Measurements from ENCODE around the gene AXL. TPM values are rescaled to one million over a fixed set of nuclear protein-coding genes. Genes with fewer than 3 reads are reported as not detected.
A peak's percentile ranks its signal among the peaks of the same experiment; 100 is the strongest.
"Not testable (repeated sequence)": the region's sequence is repeated elsewhere in the genome, so short reads cannot be mapped to it uniquely, and the experiment has no call there.

Gene AXL
- total RNA-seq, 1 experiment from 2014 or later: 23.3 TPM

GRCh38 chr19:41265395-41266153 lies 46.6 kb downstream of the AXL start:
- DNase-seq: peak; percentile 42
- Histone ChIP-seq H3K27me3 (ENCODE audit: control insufficient read depth, insufficient read depth, low read length) (no peaks in the 10 kb centered on the region), H3K36me3 (replicated peaks; ENCODE audit: control insufficient read depth, insufficient read depth, low read length) (peaks cover 24% of the 10 kb centered on the region), H3K4me3 (ENCODE audit: insufficient read depth, low read depth, low read length) (peak overlapping the region; percentile 95)

DNA sequence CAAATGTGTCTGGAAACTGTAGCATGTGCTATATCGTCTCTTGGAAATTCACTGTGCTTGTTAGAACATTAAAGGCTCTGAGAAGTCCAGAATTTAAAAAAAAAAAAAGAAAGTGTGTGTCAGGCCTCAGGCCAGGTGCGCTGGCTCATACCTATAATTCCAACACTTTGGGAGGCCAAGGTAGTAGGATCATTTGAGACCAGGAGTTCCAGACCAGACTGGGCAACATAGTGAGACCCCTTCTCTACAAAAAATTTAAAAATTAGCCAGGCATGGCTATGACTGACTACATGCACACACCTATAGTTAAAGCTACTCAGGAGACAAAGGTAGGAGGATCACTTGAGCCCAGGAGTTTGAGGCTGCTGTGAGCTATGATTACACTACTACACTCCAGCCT lies 50.0 kb downstream of the AXL start:
- H3K27me3 ChIP-seq (ENCODE audit: control insufficient read depth, insufficient read depth, low read length): no peaks in the 10 kb centered on the region
- H3K4me3 ChIP-seq (ENCODE audit: insufficient read depth, low read depth, low read length): no peak overlapping the region
- peaks cover 58% of the 10 kb centered on the region for H3K36me3 ChIP-seq (replicated peaks; ENCODE audit: control insufficient read depth, insufficient read depth, low read length)

GRCh38 chr19:41269571-41269970 lies 50.5 kb downstream of the AXL start:
- Histone ChIP-seq H3K4me3 (ENCODE audit: insufficient read depth, low read depth, low read length) (no peak overlapping the region), H3K36me3 (replicated peaks; ENCODE audit: control insufficient read depth, insufficient read depth, low read length) (peaks cover 63% of the 10 kb centered on the region), H3K27me3 (ENCODE audit: control insufficient read depth, insufficient read depth, low read length) (no peaks in the 10 kb centered on the region)
- DNase-seq: no peak

More for the DNA sequence above, 50.0 kb downstream of the AXL start:
- DNase-seq: no peak

DNA sequence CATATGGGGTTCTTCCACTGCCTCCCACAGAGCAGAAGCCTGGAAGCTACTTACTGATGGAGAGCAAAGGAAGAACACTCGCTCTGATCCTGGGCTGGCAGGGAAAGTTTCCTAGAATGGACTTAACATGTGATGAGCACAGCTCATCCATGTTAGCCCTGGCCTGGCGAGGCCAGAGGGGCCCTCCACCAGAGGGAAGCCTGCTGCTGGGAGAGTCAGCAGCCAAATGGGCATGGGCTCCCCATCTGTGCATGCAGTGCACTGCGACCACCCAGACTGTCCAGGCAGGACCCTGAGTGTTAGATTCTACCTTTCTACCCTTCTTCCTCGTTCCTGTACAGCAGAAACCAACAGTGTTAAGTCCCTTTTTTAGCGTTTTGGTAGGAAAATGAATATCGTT lies 54.1 kb downstream of the AXL start:
- no peaks in the 10 kb centered on the region for H3K27me3 ChIP-seq (ENCODE audit: control insufficient read depth, insufficient read depth, low read length)
- DNase-seq: no peak
- H3K36me3 ChIP-seq (replicated peaks; ENCODE audit: control insufficient read depth, insufficient read depth, low read length): peaks cover 82% of the 10 kb centered on the region
- no peak overlapping the region for H3K4me3 ChIP-seq (ENCODE audit: insufficient read depth, low read depth, low read length)

- no peak overlapping the region for H3K4me3 ChIP-seq (ENCODE audit: insufficient read depth, low read depth, low read length)
- no peaks in the 10 kb centered on the region for H3K27me3 ChIP-seq (ENCODE audit: control insufficient read depth, insufficient read depth, low read length)
- DNase-seq: no peak
- H3K36me3 ChIP-seq (replicated peaks; ENCODE audit: control insufficient read depth, insufficient read depth, low read length): peaks cover 82% of the 10 kb centered on the region
These were observed 55.8 kb downstream of the AXL start for GRCh38 chr19:41274802-41275201.

GRCh38 chr19:41276231-41276630 lies 57.2 kb downstream of the AXL start:
- no peaks in the 10 kb centered on the region for H3K27me3 ChIP-seq (ENCODE audit: control insufficient read depth, insufficient read depth, low read length)
- no peak overlapping the region for H3K4me3 ChIP-seq (ENCODE audit: insufficient read depth, low read depth, low read length)
- peaks cover 87% of the 10 kb centered on the region for H3K36me3 ChIP-seq (replicated peaks; ENCODE audit: control insufficient read depth, insufficient read depth, low read length)
- no peak for DNase-seq

- Histone ChIP-seq H3K36me3 (replicated peaks; ENCODE audit: control insufficient read depth, insufficient read depth, low read length) (peaks cover 75% of the 10 kb centered on the region), H3K4me3 (ENCODE audit: insufficient read depth, low read depth, low read length) (no peak overlapping the region), H3K27me3 (ENCODE audit: control insufficient read depth, insufficient read depth, low read length) (no peaks in the 10 kb centered on the region)
- no peak for DNase-seq
These were observed 59.5 kb downstream of the AXL start for GRCh38 chr19:41278478-41278877.

DNA sequence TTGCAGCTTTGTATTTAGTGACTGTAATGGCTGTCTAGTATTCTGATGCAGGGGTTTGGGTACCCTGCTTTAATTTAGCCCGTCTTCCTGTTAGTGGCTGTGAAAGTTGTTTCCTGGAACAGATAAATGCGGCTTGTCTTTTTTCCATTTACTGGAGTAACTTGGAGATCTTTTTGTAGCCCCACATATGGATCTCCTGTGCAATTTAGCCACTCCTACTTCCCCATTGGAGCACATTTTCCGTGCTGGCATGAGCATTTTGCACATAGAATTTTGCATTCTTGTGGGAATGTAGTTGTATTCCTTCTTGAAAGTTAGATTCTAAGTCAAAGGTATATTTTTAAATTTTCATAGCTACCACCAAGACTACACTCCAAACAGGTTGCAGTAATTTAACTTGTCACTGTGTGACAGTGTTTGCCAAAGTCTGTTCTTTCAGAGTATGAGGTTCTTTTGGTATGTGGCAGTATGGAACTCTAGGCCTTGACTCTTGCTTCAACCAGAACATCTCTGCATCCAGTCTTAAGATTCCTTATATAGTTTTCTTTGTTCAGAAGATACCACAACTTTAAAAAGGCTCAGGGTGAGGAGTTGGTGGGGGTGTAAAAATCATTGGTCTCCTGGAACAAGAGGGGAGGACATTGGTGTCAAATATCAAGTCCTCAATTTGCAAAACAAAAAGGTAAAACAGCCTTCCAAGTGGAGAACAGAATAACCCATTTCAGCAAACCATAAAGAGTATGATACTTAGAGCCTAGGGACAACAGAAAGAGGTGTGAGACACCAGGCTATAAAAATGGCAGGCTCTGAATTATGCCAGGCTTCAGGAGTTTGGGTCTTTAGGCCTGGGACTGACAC lies 69.9 kb downstream of the AXL start:
- Histone ChIP-seq H3K27me3 (ENCODE audit: control insufficient read depth, insufficient read depth, low read length) (no peaks in the 10 kb centered on the region), H3K4me3 (ENCODE audit: insufficient read depth, low read depth, low read length) (no peak overlapping the region), H3K36me3 (replicated peaks; ENCODE audit: control insufficient read depth, insufficient read depth, low read length) (peaks cover 50% of the 10 kb centered on the region)
- DNase-seq: peak; percentile 62

- H3K27me3 ChIP-seq (ENCODE audit: control insufficient read depth, insufficient read depth, low read length); H3K4me3 ChIP-seq (ENCODE audit: insufficient read depth, low read depth, low read length); DNase-seq: not testable (repeated sequence)
- peaks cover 54% of the 10 kb centered on the region for H3K36me3 ChIP-seq (replicated peaks; ENCODE audit: control insufficient read depth, insufficient read depth, low read length)
These were observed 70.8 kb downstream of the AXL start for GRCh38 chr19:41289814-41290213.

DNA sequence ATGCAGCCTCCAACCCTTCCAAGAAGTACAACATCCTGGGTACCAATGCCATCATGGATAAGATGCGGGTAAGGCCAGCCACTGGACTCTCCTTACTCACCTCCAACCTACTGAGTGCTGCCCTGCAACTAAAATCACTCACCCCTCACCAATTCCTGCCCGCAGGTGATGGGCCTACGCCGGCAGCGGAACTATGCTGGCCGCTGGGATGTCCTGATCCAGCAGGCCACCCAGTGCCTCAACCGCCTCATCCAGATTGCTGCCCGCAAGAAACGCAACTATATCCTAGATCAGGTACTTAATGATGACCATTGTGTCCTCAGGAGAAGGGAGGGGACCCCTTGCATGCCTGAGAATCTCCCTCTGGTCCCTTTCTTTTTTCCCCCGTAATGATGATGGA lies 75.4 kb downstream of the AXL start:
- Histone ChIP-seq H3K36me3 (replicated peaks; ENCODE audit: control insufficient read depth, insufficient read depth, low read length) (peaks cover 86% of the 10 kb centered on the region), H3K4me3 (ENCODE audit: insufficient read depth, low read depth, low read length) (no peak overlapping the region), H3K27me3 (ENCODE audit: control insufficient read depth, insufficient read depth, low read length) (no peaks in the 10 kb centered on the region)
- DNase-seq: no peak

- Histone ChIP-seq H3K36me3 (replicated peaks; ENCODE audit: control insufficient read depth, insufficient read depth, low read length) (peaks cover 91% of the 10 kb centered on the region), H3K4me3 (ENCODE audit: insufficient read depth, low read depth, low read length) (no peak overlapping the region), H3K27me3 (ENCODE audit: control insufficient read depth, insufficient read depth, low read length) (no peaks in the 10 kb centered on the region)
- DNase-seq: no peak
These were observed 76.5 kb downstream of the AXL start for GRCh38 chr19:41295499-41295898.

DNA sequence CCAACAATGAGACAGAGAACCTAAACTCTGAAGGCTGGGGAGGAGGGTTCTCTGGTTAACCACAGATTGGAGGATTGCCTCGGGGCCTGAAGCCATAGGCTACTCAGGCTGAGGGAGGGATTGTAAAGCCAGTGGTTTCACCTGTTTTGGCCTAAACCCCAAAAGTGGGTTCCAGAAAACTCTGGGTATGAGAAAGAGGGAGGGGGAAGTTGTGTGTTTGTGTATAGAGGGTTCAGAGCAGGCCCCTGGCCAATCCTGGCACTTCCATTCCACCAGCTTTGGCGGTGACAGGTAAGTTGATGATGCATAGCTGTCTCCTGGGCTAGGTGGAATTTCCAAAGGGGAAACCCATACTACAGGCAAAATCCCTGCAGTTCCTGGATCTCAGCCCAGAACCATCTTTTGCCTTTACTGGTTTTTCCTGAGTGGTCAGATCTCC lies 77.4 kb downstream of the AXL start:
- no peak for DNase-seq
- Histone ChIP-seq H3K36me3 (replicated peaks; ENCODE audit: control insufficient read depth, insufficient read depth, low read length) (peaks cover 91% of the 10 kb centered on the region), H3K4me3 (ENCODE audit: insufficient read depth, low read depth, low read length) (no peak overlapping the region), H3K27me3 (ENCODE audit: control insufficient read depth, insufficient read depth, low read length) (no peaks in the 10 kb centered on the region)

GRCh38 chr19:41297628-41298347 lies 78.8 kb downstream of the AXL start:
- H3K36me3 ChIP-seq (replicated peaks; ENCODE audit: control insufficient read depth, insufficient read depth, low read length): peaks cover 88% of the 10 kb centered on the region

DNA sequence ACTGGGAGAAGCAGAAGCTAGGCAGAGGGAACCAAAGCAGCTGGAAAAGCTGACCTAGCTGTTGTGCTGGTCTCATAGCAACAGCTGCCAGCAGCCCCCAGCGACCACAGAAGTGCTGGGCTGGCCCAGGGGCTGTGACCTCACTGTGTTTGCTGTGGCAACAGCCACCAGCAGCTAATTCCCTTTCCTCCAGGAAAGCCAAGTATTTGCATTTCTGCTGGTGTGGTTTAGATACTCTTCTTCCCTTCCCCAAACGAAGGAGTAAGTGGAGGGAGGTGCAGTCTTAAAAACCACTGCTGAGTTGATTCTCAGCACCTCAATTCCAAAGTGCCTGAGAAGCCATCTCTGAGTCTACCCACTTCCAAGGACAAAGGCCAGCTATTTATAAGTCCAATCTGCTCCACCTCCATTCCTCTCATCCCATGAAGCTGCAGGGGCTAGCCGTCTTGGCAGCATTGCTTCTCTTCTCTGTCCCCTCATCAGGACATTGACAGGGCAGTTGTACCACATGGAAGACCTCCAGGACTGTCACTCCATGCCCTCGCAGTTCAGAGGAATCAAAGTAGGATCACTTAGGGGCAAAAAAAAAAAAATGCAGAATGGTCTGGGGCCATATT lies 79.4 kb downstream of the AXL start:
- Histone ChIP-seq H3K4me3 (ENCODE audit: insufficient read depth, low read depth, low read length) (no peak overlapping the region), H3K36me3 (replicated peaks; ENCODE audit: control insufficient read depth, insufficient read depth, low read length) (peaks cover 86% of the 10 kb centered on the region), H3K27me3 (ENCODE audit: control insufficient read depth, insufficient read depth, low read length) (no peaks in the 10 kb centered on the region)
- DNase-seq: no peak

More at GRCh38 chr19:41297628-41298347, 78.8 kb downstream of the AXL start:
- H3K27me3 ChIP-seq (ENCODE audit: control insufficient read depth, insufficient read depth, low read length): no peaks in the 10 kb centered on the region
- H3K4me3 ChIP-seq (ENCODE audit: insufficient read depth, low read depth, low read length): no peak overlapping the region
- DNase-seq: no peak
